Activated naive CD4-positive, alpha-beta T cell treated with anti-CD3 and anti-CD28 coated beads, Interleukin-2, amount 50 U/mL, for 24 hours (primary cell): ENCODE data around the gene LAMB1.

ENCODE experiments used
- H3K27ac Mint-ChIP-seq: one replicate; pipeline ENCODE4 v1.8.0; 2021; ENCODE audit warnings: mild to moderate bottlenecking, mixed read lengths
- H3K27me3 Mint-ChIP-seq: one replicate; pipeline ENCODE4 v1.8.0; 2021; ENCODE audit warnings: mixed read lengths
- H3K36me3 Mint-ChIP-seq: one replicate; pipeline ENCODE4 v1.8.0; 2021; ENCODE audit warnings: mixed read lengths
- H3K4me1 Mint-ChIP-seq: one replicate; pipeline ENCODE4 v1.8.0; 2021; ENCODE audit warnings: mixed read lengths
- H3K4me3 Mint-ChIP-seq: one replicate; pipeline ENCODE4 v1.8.0; 2021; ENCODE audit warnings: mild to moderate bottlenecking, mixed read lengths
- H3K9me3 Mint-ChIP-seq: one replicate; pipeline ENCODE4 v1.8.0; 2021; ENCODE audit warnings: mixed read lengths

The LAMB1 gene

DNA sequence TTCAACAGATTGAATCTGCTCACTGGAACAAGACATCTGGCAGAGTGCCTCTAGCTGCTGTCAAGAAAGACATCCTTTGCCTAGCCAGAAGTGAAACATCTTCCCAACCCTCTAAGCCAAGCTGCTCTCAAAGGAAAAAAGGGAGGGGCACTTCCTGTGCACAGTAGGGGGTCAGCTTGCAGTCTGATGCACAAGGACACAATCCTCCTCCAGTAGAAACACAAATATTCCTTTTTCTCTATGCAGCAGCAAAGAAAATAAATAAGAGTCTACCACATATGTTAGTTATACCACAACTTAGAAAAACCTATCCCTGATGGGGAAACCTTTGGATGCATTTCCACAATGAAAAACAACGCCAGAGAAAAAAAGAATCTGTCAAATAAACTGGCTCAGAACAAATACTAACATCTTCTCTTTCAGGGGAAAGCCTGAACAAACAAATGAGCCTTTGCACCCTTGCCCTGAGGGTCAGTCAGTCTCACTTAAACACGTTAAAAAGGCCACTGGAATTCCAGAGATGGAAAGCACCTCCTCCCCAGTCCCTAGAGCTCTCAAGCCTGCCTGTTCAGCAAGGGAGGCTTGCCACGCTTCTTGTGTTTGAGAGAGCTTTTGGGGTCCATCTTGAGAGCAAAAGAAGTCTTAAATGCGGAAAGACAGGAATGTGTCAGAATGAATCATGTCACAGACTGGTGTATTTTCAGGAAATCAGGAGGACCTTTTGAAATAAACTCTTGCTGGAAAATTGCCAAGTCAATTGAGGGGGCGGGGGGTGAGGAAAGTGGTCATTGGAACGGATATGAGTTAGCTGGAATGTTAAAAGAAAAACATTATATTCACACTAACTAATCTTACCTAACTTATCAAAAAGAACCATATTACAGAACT, 7.5 kb downstream of the LAMB1 start:
- Mint-ChIP-seq H3K36me3 (no peaks in the 10 kb centered on the region), H3K4me1 (no peaks in the 10 kb centered on the region), H3K4me3 (no peak overlapping the region), H3K27me3 (peaks cover 36% of the 10 kb centered on the region), H3K9me3 (no peaks in the 10 kb centered on the region), H3K27ac (no peak overlapping the region)

DNA sequence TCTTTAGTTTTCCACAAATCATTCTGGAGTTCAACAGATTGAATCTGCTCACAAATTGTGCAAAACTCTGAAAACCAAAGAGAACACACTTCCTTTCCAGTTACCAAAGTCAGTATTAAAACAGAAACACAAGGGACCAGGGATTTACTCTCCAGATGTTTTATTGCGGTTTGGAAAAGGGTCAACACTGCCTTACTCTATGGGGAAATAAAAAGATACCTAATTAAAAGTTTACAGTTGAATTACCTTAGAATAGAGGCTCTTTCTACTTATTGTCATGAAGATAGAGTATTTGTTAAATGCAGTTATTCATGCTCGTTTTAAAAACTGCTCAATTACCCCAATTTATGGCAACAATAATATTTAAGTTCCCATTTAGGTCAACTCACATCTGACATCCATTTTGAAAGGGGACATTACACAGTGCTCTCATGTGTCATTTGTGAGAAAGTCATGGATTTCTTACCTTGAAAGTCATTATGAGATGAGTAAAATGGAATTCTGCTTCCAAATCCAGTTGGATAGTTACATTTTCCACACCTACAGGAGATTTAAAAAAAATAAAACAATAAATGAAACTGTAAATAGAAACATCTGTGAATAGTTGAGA, 8.4 kb downstream of the LAMB1 start:
- H3K4me3 Mint-ChIP-seq = no peak overlapping the region
- peaks cover 37% of the 10 kb centered on the region for H3K27me3 Mint-ChIP-seq
- H3K36me3 Mint-ChIP-seq = no peaks in the 10 kb centered on the region
- H3K27ac Mint-ChIP-seq = no peak overlapping the region
- no peaks in the 10 kb centered on the region for H3K9me3 Mint-ChIP-seq
- no peaks in the 10 kb centered on the region for H3K4me1 Mint-ChIP-seq

DNA sequence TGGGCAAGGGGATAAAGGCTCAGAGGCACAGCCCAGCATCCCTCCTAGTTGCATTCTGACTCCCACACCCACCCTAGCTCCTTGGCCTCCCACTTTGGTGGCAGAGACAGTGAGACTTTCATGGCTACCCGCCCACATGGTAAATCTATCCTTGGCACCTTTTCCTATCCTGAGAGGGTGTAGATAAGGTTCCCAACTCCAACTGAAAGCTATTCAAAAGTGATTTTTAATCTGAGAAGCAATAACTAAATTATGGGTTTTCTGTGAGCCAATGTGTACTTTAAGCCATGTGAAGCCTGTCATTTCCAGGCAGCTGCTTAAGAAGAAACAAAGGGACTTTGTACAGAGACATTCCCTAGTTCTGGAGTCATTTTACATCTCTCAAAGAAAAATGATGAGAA, 9.1 kb downstream of the LAMB1 start:
- Mint-ChIP-seq H3K4me1 (no peaks in the 10 kb centered on the region), H3K4me3 (no peak overlapping the region), H3K27ac (no peak overlapping the region), H3K36me3 (no peaks in the 10 kb centered on the region), H3K27me3 (peaks cover 39% of the 10 kb centered on the region), H3K9me3 (no peaks in the 10 kb centered on the region)

DNA sequence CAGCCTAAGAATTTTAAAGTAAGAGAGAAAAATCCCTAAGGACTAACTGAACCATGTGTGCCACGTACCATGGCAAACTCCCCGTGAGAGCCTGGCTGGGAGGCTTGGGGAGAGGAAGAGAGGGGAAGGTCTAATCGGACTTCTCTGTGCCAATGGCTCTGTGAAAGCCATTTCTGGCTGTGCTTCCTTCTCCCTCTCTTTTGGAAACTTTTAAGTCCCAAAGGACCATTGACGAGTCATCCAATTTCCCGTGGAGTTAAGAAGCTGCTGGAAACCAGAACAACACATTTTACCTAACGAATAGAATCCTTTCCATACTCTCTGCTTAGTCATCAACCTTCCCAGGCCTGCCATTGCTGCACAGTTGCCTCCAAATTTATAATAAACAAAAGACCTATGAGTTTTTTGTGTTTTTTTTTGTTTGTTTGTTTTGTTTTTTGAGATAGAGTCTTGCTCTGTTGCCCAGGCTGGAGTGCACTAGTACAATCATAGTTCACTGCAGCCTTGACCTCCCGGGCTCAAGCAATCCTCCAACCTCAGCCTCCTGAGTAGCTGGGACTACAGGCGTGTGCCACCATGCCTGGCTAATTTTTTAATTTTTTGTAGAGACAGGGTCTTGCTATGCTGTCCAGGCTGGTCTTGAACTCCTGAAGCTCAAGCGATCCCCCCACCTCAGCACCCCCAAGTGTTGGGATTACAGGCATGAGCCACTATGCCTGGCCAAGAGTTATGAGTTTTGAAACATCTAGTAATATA, 13.2 kb downstream of the LAMB1 start:
- Mint-ChIP-seq H3K36me3 (no peaks in the 10 kb centered on the region), H3K9me3 (no peaks in the 10 kb centered on the region), H3K4me1 (no peaks in the 10 kb centered on the region), H3K27ac (no peak overlapping the region), H3K4me3 (no peak overlapping the region), H3K27me3 (peaks cover 25% of the 10 kb centered on the region)

DNA sequence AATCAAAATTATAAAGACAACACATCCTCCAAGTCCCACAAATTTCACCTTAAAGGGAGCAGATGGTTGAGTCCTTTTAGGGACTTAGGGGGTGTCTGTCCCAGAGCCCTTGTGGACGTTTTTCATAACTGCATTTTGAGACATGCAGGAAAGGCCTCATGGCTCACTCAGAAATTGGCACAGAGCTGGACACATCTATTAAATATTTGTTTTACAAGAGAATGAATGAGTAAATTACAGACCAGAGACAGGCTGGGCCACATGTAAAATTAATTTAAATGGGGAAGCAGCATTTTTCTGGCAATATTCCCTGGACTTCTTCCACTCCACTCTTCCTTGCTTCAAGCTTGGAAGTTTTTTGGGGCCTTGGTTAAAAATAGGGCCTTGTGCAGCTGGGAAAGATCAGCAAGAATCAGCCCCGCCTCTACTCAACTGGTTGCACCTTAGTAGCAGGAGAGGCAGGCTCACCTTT, 20.0 kb downstream of the LAMB1 start:
- H3K4me3 Mint-ChIP-seq = no peak overlapping the region
- no peaks in the 10 kb centered on the region for H3K36me3 Mint-ChIP-seq
- H3K27ac Mint-ChIP-seq = no peak overlapping the region
- H3K9me3 Mint-ChIP-seq = no peaks in the 10 kb centered on the region
- peaks cover 3% of the 10 kb centered on the region for H3K27me3 Mint-ChIP-seq
- H3K4me1 Mint-ChIP-seq = no peaks in the 10 kb centered on the region

DNA sequence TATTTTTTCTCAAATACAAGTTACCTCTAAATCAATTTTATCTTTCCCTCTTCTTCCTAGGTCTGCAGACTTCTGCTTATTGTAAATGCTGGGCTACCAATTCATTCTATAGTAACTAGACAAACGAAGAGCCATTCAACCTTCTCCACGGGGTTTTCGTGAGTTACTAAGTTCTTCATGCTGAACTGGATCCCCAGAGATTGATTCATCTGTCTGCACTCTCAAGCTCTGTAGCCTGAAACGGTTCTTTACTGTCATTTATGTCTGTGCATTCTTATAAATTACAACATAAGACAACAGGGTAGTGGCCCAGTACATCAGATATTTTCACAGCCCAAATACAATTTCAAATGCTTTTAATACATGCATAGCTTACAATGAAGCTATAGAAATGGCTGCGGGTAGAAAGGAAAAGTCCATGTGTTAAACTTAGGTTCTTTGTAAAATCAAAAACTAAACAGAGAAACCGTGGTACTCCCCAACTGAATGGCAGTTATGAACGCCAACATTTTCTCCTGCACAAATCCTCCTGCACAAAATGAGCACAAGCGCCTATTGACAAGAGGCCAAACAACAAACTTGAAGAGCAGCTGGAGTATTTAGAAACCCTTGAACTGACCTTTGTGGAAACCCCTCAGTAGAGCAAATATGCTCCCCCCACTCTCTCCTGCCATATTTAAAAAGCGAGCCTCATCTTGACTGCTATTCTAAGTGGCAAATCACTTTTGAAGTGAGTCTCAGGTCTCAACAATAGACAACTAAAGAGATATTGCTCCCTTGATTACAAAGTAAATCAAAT, 20.7 kb downstream of the LAMB1 start:
- H3K9me3 Mint-ChIP-seq = no peaks in the 10 kb centered on the region
- no peaks in the 10 kb centered on the region for H3K4me1 Mint-ChIP-seq
- H3K27ac Mint-ChIP-seq = no peak overlapping the region
- peaks cover 2% of the 10 kb centered on the region for H3K27me3 Mint-ChIP-seq
- no peak overlapping the region for H3K4me3 Mint-ChIP-seq
- no peaks in the 10 kb centered on the region for H3K36me3 Mint-ChIP-seq

DNA sequence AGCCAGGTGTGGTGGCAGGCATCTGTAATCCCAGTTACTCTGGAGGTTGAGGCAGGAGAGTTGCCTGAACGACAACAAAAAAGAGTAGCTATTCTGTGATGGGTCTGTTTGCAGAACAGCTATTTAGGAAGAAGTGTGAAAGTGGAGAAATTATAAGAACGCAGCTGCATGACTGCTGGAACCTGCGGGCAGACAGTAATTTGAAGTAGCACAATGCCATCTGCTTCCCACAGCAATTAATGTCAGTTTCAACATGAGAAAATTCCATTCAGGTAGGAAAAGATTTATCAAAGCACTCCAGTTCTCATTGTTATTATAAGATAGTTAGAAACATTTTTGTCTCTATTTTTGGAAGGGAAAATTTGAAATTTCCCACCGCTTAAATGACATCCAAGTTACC, 21.5 kb downstream of the LAMB1 start:
- no peaks in the 10 kb centered on the region for H3K9me3 Mint-ChIP-seq
- no peak overlapping the region for H3K27ac Mint-ChIP-seq
- no peaks in the 10 kb centered on the region for H3K36me3 Mint-ChIP-seq
- peaks cover 2% of the 10 kb centered on the region for H3K27me3 Mint-ChIP-seq
- no peak overlapping the region for H3K4me3 Mint-ChIP-seq
- no peaks in the 10 kb centered on the region for H3K4me1 Mint-ChIP-seq

DNA sequence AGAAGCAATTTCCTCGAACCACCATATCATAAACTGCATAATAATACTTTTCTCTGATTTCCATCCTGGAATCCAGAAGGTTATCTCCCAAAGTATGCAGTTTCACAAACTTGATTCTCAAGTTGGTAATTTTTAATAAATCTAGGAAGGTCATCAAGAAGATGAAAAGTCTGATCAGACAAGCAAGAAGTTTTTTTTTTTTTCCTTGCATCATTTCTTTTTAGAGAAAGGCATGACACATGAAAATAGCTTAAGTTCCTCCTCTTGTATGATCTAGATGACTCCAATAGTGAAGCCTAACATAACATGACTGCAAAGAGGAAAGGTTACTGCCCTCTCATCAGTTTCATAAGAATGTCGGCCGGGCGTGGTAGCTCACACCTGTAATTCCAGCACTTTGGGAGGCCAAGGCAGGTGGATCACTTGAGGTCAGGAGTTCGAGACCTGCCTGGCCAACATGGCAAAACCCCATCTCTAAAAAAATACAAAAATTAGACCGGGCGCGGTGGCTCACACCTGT, 22.2 kb downstream of the LAMB1 start:
- H3K4me1 Mint-ChIP-seq = no peaks in the 10 kb centered on the region
- H3K9me3 Mint-ChIP-seq = no peaks in the 10 kb centered on the region
- no peak overlapping the region for H3K27ac Mint-ChIP-seq
- H3K27me3 Mint-ChIP-seq = peaks cover 3% of the 10 kb centered on the region
- H3K36me3 Mint-ChIP-seq = no peaks in the 10 kb centered on the region
- H3K4me3 Mint-ChIP-seq = no peak overlapping the region

DNA sequence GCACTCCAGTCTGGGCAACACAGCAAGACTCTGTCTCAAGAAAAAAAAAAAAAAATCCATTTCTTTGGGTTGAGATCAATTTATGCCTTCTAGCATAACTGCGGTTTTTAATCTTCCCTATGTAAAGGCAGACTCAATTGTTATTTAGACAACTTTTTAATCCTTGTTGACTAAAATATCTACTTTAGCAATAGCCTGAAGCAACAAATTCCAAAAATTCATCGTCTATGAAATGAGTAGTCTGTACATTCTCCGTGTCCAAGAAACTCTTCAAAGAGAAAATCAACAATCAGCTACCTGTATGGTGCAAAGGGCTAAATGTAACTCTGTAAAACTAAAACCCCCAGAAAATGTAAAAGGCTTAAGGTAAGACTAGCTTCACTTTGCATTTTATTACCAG, 22.8 kb downstream of the LAMB1 start:
- Mint-ChIP-seq H3K36me3 (no peaks in the 10 kb centered on the region), H3K4me3 (no peak overlapping the region), H3K9me3 (no peaks in the 10 kb centered on the region), H3K27ac (no peak overlapping the region), H3K4me1 (no peaks in the 10 kb centered on the region), H3K27me3 (peaks cover 6% of the 10 kb centered on the region)

DNA sequence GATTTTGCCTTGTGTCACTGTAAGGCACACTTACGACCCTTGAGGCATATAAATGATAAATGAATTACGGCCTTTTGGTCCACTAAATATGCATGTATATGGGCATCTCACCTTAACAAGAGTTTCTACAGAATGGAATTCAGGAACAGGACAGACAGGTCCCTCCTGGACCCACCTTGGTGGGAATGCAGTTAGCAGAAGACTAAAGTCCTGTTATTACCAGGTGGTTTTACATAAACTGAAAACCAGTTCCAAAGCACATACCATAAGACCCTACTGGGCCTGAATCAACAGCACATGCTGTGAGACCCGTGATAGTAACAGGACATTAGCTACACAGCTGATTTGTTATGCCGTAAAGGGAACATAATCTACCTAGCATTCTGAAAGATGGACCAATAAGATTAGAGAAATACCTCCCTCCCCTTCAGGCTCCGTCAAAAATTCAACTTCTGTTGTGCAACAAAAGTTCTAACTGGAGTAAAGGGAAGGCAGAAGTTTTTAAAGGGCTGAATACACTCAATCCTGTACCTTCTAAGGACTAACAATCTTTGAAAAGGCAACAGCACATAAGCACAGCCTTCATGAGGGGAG, 24.0 kb downstream of the LAMB1 start:
- H3K4me1 Mint-ChIP-seq = no peaks in the 10 kb centered on the region
- no peaks in the 10 kb centered on the region for H3K36me3 Mint-ChIP-seq
- no peak overlapping the region for H3K4me3 Mint-ChIP-seq
- no peak overlapping the region for H3K27ac Mint-ChIP-seq
- peaks cover 6% of the 10 kb centered on the region for H3K27me3 Mint-ChIP-seq
- H3K9me3 Mint-ChIP-seq = no peaks in the 10 kb centered on the region

DNA sequence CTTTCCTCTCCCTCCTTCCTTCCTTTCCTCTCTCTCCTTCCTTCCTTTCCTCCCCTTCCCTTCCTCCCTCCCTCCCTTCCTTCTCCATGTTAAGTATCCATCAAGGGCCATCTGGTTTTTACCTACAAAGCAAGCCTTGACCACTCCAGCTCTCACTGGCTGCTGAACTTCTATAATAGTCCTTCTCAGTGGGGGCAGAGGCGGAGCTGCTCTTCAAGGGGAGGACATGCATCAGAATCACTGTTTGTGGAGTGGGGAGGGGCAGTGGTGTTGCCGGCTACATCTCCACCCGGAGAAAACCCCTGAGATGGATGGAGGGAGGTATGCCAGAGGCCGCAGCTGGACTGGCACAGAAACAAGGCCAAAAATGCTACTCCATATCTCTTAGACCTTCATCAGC, 25.9 kb downstream of the LAMB1 start:
- Mint-ChIP-seq H3K27ac (no peak overlapping the region), H3K9me3 (no peaks in the 10 kb centered on the region), H3K4me1 (no peaks in the 10 kb centered on the region), H3K27me3 (peaks cover 6% of the 10 kb centered on the region), H3K36me3 (no peaks in the 10 kb centered on the region), H3K4me3 (no peak overlapping the region)

DNA sequence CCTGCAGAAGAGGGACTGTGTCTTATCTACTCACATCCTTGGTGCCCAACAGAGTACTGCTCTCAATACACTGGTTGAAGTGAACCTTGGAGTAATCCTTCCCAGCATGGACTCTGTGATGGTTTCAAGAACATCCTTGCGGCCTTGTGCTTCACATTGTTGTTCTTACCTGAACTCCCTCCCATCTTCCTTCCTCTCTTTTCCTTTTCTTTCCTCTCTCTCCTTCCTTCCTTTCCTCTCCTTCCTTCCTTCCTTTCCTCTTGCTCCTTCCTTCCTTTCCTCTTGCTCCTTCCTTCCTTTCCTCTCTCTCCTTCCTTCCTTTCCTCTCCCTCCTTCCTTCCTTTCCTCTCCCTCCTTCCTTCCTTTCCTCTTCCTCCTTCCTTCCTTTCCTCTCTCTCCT, 26.3 kb downstream of the LAMB1 start:
- Mint-ChIP-seq H3K9me3 (no peaks in the 10 kb centered on the region), H3K36me3 (no peaks in the 10 kb centered on the region), H3K27ac (no peak overlapping the region), H3K4me1 (no peaks in the 10 kb centered on the region), H3K4me3 (no peak overlapping the region), H3K27me3 (peaks cover 6% of the 10 kb centered on the region)

DNA sequence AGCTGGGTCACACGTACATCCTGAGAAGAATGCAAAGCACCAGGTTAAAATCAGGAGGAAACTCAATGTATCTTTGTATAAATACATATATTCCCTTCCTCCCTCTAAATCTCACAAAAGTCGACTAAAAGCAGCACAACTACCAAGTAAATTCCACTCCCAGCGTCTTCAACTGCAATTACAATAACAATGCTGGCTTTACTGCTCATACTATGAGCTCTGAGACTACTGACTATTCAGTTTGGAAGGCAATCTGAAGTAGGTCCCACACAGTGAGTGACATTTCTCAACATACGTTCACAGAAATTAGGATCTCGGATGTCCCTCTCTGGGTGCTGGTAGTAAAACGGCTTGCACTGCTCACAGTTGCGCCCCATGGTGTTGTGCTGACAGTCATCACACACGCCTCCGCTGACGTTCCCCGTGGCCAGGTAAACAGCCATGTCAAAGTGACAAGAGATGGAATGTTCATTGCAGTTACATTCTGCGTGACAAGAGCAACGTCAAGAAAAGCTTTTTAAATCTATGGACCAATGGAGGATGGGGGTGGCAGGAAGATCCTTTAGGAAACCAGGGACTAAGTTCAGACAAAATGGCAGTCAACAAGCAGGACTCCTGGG, 27.5 kb downstream of the LAMB1 start:
- no peak overlapping the region for H3K4me3 Mint-ChIP-seq
- no peaks in the 10 kb centered on the region for H3K36me3 Mint-ChIP-seq
- peaks cover 6% of the 10 kb centered on the region for H3K27me3 Mint-ChIP-seq
- no peaks in the 10 kb centered on the region for H3K9me3 Mint-ChIP-seq
- H3K27ac Mint-ChIP-seq = no peak overlapping the region
- H3K4me1 Mint-ChIP-seq = no peaks in the 10 kb centered on the region

DNA sequence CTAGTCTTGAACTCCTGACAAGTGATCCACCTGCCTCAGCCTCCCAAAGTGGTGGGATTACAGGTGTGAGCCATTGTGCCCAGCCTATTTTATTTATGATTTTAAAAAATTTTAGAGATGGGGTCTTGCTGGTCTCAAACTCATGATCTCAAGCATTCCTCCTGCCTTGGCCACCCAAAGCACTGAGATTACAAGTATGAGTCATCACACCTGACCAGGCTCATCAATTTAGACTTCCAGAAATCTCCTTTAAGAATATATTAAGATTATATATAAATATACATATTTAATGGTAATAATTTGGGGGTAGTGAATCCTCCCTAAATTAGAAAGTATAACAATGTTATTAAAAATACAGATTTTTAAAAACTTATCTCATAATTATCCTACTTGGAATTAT, 29.1 kb downstream of the LAMB1 start:
- H3K27me3 Mint-ChIP-seq = peaks cover 6% of the 10 kb centered on the region
- H3K27ac Mint-ChIP-seq = no peak overlapping the region
- H3K4me3 Mint-ChIP-seq = no peak overlapping the region
- no peaks in the 10 kb centered on the region for H3K36me3 Mint-ChIP-seq
- no peaks in the 10 kb centered on the region for H3K9me3 Mint-ChIP-seq
- H3K4me1 Mint-ChIP-seq = no peaks in the 10 kb centered on the region
